OCI-LY7 (cell line): ENCODE results near the gene OSBPL7. TPM values are rescaled to one million over a fixed set of nuclear protein-coding genes. Genes with fewer than 3 reads are reported as not detected.

ENCODE experiments used
- BruUV-seq: library from RNA; stranded (reverse); fragments of 400-500 nt; replicated peaks from 2 replicates; lab custom pipeline; 2021; lab: Mats Ljungman, UMichigan
- CTCF ChIA-PET: fragments of 300-600 bp; sonication (Branson Sonifier 250); formaldehyde crosslinking; loops from one replicate; lab custom pipeline; 2022; ENCODE audit warnings: antibody characterized with exemption; ENCODE audit not compliant: unreplicated experiment; lab: Charles Lee
- POLR2A ChIA-PET: fragments of 300-600 bp; sonication (Branson Sonifier 250); formaldehyde crosslinking; loops from one replicate; lab custom pipeline; 2022; ENCODE audit warnings: antibody characterized with exemption; lab: Charles Lee
- DNase-seq: peaks from one replicate; pipeline ENCODE4 v3.0.0-alpha.2; 2015; ENCODE audit warnings: low spot score
- H2AFZ ChIP-seq: fragments of 200-600 bp; sonication (generic), shearing (Covaris generic); 2 replicates; pipeline ENCODE4 v1.6.1; 2014; ENCODE audit warnings: mild to moderate bottlenecking, antibody characterized with exemption, low read length, moderate library complexity
- H3K27ac ChIP-seq: fragments of 200-600 bp; sonication (generic); 2 replicates; pipeline ENCODE4 v1.5.1; 2014; ENCODE audit warnings: mixed run types, low read depth, mild to moderate bottlenecking, moderate library complexity, low read length, inconsistent platforms; ENCODE audit not compliant: poor library complexity, severe bottlenecking
- H3K36me3 ChIP-seq: fragments of 200-600 bp; sonication (generic); 2 replicates; pipeline ENCODE4 v1.6.1; 2014; ENCODE audit warnings: mild to moderate bottlenecking, antibody characterized with exemption, low read length, moderate library complexity, mixed read lengths; ENCODE audit not compliant: insufficient read depth
- H3K4me1 ChIP-seq: fragments of 200-600 bp; sonication (generic); 2 replicates; pipeline ENCODE4 v1.5.1; 2014; ENCODE audit warnings: mild to moderate bottlenecking, low read length; ENCODE audit not compliant: insufficient read depth, poor library complexity, severe bottlenecking
- H3K4me2 ChIP-seq: fragments of 200-600 bp; sonication (generic); 2 replicates; pipeline ENCODE4 v1.6.1; 2014; ENCODE audit warnings: mild to moderate bottlenecking, low read length
- H3K4me3 ChIP-seq: fragments of 200-600 bp; sonication (generic); 2 replicates; pipeline ENCODE4 v1.5.1; 2014; ENCODE audit warnings: mild to moderate bottlenecking, low read depth, low read length; ENCODE audit not compliant: poor library complexity, severe bottlenecking
- H3K79me2 ChIP-seq: fragments of 200-600 bp; sonication (generic); 2 replicates; pipeline ENCODE4 v1.6.1; 2016; ENCODE audit warnings: low read depth, mild to moderate bottlenecking, low read length, moderate library complexity, mixed read lengths; ENCODE audit not compliant: insufficient read depth
- H3K9me2 ChIP-seq: fragments of 200-600 bp; sonication (generic); 2 replicates; pipeline ENCODE4 v1.6.1; 2016; ENCODE audit warnings: mild to moderate bottlenecking, low read length, mixed read lengths; ENCODE audit not compliant: insufficient read depth
- H3K9me3 ChIP-seq: fragments of 200-600 bp; sonication (generic); 2 replicates; pipeline ENCODE4 v1.6.1; 2014; ENCODE audit warnings: mild to moderate bottlenecking, mixed run types, low read length, mixed read lengths
- H4K20me1 ChIP-seq: fragments of 200-600 bp; sonication (generic); 2 replicates; pipeline ENCODE4 v1.6.1; 2014; ENCODE audit warnings: mild to moderate bottlenecking, antibody characterized with exemption, low read length, moderate library complexity, mixed read lengths; ENCODE audit not compliant: insufficient read depth
- CTCF ChIP-seq: fragments of 200-600 bp; sonication (generic); conservative IDR thresholded peaks from 2 replicates; pipeline ENCODE4 v1.5.1; 2014; ENCODE audit warnings: mild to moderate bottlenecking, antibody characterized with exemption, low read length, moderate library complexity, mixed read lengths
- EZH2phosphoT487 ChIP-seq: fragments of 200-600 bp; sonication (generic); IDR thresholded peaks from 2 replicates; pipeline ENCODE4 v1.6.1; 2018; ENCODE audit warnings: low read depth, borderline replicate concordance, mild to moderate bottlenecking, mixed run types, antibody characterized with exemption, low read length, moderate library complexity, mixed read lengths
- intact Hi-C: fragments of 100-400 bp; cut with micrococcal nuclease; formaldehyde crosslinking; loops from one replicate; pipeline ENCODE4 v1.10.0; 2022; ENCODE audit not compliant: unreplicated experiment
- total RNA-seq, 2 experiments: library from RNA; depleted of rRNA in 1 of 2; stranded (reverse); fragments of >200 nt in 1 of 2; shearing (Covaris generic) in 1 of 2; gene quantifications; 2 replicates each; pipeline ENCODE4 v1.2.3, GENCODE V29; 2014 to 2022

OSBPL7 gene
- total RNA-seq, 2 experiments from 2014 or later, result 24.4 to 35.7 TPM

DNA sequence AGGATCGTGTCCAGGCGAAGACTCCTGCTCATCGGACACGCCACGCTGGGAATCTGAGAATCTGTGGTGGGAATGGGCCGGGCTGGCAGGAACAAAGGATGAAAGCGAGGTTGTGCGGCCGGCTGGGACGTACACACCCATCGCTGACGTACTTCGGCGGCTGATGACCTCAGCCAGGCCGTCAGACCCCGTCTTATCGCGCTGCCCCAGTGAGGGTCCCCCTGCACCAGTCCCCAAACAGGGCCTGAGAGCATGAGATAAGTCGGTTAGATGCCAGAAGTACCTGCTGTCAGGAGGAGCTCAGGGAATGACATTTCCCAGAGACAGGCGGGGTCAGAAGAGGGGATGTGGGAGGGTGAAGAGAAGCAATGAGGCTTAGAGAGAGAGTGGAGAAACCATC is 45.3 kb upstream of the OSBPL7 start:
- no peaks in the 10 kb centered on the region for H3K9me3 ChIP-seq
- ChIA-PET CTCF (no interaction called here), POLR2A (no interaction called here)
- H3K4me2 ChIP-seq, result no peak overlapping the region
- no peaks in the 10 kb centered on the region for H3K9me2 ChIP-seq
- H3K4me3 ChIP-seq, result no peak overlapping the region
- no peaks in the 10 kb centered on the region for H4K20me1 ChIP-seq
- no peak overlapping the region for H3K27ac ChIP-seq
- H3K36me3 ChIP-seq, result no peaks in the 10 kb centered on the region
- no peaks in the 10 kb centered on the region for H3K79me2 ChIP-seq
- intact Hi-C loops, result no loop called here
- peaks cover 4% of the 10 kb centered on the region for H3K4me1 ChIP-seq
- H2AFZ ChIP-seq, result no peak overlapping the region
- no peak for TF ChIP-seq CTCF
- no peak for TF ChIP-seq EZH2phosphoT487
- no peak for DNase-seq
- no TSS peak for BruUV-seq

DNA sequence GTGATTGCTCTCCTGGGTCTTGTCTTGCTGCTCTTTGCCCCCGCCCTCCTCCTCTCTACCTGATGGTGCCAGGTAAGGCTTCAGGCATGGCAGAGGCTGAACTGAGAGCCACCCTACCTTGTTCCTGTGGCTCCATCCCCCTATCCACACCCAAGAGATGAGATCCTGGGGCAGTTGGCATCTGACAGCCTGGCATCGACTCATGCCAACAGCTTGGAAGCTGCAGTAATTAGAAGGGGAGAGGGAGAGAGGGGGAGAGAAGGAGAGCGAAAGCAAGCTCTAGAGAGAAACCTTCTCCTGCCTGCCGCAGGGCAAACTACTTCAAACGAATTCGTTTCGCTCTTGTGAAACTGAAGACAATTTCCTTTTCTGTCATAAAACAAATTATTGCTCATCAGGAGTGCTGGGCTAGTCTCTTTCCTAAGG is 43.2 kb upstream of the OSBPL7 start:
- no peaks in the 10 kb centered on the region for H3K9me2 ChIP-seq
- peaks cover 4% of the 10 kb centered on the region for H3K4me1 ChIP-seq
- no TSS peak for BruUV-seq
- H3K4me3 ChIP-seq, result no peak overlapping the region
- POLR2A ChIA-PET, result no interaction called here
- no peaks in the 10 kb centered on the region for H3K79me2 ChIP-seq
- CTCF ChIA-PET, result no interaction called here
- no peak overlapping the region for H3K4me2 ChIP-seq
- intact Hi-C loops, result no loop called here
- no peak overlapping the region for H2AFZ ChIP-seq
- no peak for DNase-seq
- TF ChIP-seq EZH2phosphoT487, result no peak
- TF ChIP-seq CTCF, result no peak
- no peak overlapping the region for H3K27ac ChIP-seq
- H3K9me3 ChIP-seq, result no peaks in the 10 kb centered on the region
- no peaks in the 10 kb centered on the region for H4K20me1 ChIP-seq
- H3K36me3 ChIP-seq, result no peaks in the 10 kb centered on the region

DNA sequence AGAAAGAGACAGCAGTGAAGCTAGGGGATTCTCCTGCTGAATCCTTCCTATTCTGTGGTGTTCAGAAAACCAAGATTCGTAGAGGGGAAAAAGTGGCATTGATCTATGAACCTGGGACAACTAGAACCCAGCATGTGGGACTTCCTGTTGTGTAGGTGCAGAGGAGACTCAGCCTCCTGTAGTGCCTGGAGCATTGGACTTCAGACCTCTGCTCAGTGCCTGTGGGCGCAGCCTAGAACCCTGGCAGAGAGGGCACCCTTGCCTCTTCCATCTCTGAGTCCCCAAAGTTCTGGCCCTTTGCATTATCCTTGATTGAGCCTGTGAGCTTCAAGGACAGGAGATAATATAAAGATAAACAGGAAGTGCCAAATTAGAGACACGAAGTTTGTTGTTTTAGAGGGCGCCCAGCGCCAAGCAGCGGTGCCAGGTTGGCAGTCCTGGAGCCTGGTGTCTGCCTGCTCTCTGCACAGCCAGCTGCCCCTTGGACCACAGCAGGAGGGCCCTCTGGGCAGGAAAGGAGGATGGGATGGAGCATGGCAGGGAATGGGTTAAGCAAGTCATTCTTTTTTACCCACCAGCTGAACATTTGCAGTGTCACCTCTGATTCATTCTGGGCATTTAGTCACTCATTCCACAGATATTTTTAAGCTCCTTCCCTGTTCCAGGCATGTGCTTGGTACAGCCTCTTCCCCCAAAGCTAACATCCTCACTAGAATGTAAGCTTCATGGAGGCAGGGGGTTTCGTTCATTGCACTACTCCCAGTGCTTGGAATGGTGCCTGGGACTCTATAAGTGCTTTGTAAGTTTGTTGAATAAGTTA is 41.2 kb upstream of the OSBPL7 start:
- Histone ChIP-seq H3K4me3 (no peak overlapping the region), H3K9me2 (no peaks in the 10 kb centered on the region), H3K79me2 (no peaks in the 10 kb centered on the region), H2AFZ (peak overlapping the region; percentile 42), H3K9me3 (no peaks in the 10 kb centered on the region), H3K36me3 (no peaks in the 10 kb centered on the region), H4K20me1 (no peaks in the 10 kb centered on the region), H3K4me2 (no peak overlapping the region), H3K27ac (no peak overlapping the region), H3K4me1 (peaks cover 4% of the 10 kb centered on the region)
- POLR2A ChIA-PET, result interaction anchor here (1.0 kb wide), 1 partner anchor 20 kb away, joined by 4 read pairs; no protein-coding TSS in a partner anchor
- TF ChIP-seq EZH2phosphoT487, result no peak
- TF ChIP-seq CTCF, result no peak
- DNase-seq, result no peak
- BruUV-seq, result no TSS peak
- CTCF ChIA-PET, result no interaction called here
- intact Hi-C loops, result no loop called here
